HG02610 (cell line): Measurements from ENCODE around the gene TAF10.
A peak's percentile ranks its signal among the peaks of the same experiment; 100 is the strongest.

Experiments
- ATAC-seq: cut with Tn5 transposase; IDR thresholded peaks from one replicate; pipeline ENCODE4 v1.9.1; 2021; ENCODE audit warnings: mild to moderate bottlenecking, moderate library complexity; ENCODE audit not compliant: unreplicated experiment

Gene TAF10

DNA sequence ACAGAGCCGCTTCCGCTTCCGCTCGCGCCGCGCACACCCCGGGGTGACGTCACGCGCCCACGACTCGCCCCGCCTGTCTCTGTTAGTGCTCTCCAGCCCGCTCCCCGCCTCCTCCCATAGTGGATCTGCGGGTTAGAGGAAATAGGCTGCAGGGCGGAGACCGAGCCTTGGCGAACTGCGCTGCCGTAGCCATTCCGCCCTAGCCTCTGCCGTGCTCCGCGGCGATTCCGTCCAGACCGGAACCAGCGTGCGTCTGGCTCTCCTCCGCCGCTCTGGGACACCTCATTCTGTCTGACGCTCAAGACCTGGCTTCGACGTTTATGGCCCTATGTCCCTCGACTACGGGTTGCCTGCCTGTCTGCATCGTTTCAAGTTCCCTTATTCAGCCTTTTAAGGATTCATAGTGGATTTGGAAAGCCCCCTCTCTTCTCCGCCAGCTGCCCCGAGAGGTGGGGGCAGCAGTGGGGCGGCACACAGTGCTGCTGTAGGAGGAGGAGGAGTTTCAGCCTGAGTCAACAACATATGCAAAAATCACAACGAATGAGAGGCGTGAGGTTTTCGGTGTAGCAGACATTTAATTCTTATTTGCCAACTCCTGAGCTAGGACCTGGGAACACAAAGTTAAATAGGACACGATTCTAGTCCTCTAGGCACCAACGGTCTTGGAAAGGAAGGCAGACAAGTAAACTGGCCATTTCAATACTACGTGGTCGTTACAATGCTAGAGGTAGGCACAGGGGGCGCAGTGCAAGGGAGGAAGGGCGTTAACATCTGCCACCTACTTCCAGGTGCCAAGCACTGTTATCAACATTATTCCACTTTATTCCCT is at the start of gene TAF10:
TAF10 (minus strand) TSS at position 4 of the 829 bp plus-strand sequence. CDS start 27 bp downstream, outside the sequence.
- peak; percentile 86 for ATAC-seq

DNA sequence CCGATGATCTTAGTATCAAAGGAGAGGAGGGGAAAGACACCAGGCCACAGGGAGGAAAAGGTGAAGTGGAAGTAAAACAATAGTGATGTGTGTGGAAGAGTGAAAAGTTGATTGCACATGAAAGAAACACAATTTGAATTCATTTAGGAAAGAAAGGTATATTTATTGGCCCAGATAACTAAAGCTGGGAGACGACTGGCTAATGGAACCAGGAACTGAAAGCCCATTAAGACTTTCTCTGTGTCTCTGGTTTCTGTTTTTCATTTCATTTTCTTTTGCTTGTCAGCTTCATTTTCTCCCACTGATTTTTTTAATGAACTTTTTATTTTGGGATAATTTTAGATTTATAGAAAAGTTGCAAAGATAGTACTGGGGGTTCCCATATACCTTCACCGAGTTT is 48.7 kb upstream of the TAF10 start:
- ATAC-seq = no peak

DNA sequence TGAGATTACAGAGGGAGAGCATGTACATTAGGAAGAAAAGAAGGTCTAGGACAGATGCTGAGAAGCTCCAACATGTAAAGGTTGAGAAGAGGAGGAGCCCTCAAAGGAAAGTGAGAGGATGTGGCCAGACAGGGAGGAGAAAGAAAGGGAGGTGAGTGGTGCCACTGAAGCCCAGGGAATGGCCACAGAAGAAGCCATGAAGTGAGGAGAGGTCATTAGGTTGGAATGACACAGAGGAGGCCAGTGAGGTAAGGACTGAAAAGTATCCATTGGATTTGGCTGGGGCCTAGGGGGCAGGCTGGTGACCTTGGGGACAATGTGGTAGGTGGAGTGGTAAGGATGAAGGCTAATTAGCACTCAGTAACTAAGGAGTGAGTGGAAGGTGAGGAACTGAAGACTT is 46.6 kb upstream of the TAF10 start:
- no peak for ATAC-seq

DNA sequence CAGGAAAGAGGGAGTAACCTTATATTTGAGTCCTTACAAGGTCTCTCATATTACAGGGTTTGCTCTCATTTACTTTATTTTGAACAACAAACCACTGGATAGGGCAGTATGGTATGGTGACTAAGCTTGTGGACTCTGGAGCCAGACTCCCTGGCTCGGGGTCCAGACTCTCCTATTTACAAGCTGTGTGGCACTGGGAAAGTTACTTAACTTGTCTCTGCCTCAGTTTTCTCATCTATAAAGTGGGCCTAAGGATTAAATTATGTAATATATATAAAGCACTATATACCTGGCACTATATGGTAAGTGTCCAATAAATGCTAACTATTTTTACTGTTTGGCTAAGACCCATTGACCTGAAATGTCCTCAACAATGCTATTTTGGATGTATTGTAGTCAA is 45.3 kb upstream of the TAF10 start:
- no peak for ATAC-seq

DNA sequence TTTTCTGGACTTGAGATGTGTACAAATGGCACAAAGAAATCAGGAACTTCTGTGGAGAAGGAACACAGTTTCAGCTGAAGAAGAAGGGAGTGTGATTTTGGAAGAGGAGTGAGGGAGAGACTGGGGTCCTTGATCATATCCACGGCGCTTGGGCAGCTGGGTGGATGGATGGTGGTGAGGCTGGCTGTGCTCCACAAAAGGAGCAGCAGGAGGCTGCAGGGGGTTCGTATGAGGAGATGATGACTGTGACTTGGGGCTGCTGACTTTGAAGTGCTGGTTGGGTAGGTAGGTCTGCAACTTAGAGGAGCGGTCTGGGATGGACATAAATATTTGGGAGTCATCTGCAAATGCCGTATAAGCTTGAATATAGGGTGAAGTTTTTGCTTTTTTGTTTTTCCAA is 44.9 kb upstream of the TAF10 start:
- no peak for ATAC-seq

DNA sequence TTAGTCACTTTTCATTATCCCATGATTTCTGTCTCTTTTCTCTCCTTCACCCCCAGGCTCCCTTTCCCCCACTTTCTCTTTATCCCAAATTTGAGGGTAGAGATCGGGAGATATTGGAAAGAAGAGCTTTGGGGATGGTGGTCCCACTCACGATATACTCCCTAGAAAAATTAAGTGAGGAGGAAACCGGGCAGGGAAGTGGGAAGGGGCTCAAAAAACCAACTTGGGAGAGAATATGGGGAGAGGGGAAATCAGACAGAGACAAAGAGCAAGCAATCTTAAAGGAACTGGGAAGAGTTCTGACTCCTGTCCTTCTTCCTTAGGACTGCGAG is 44.5 kb upstream of the TAF10 start:
- no peak for ATAC-seq

DNA sequence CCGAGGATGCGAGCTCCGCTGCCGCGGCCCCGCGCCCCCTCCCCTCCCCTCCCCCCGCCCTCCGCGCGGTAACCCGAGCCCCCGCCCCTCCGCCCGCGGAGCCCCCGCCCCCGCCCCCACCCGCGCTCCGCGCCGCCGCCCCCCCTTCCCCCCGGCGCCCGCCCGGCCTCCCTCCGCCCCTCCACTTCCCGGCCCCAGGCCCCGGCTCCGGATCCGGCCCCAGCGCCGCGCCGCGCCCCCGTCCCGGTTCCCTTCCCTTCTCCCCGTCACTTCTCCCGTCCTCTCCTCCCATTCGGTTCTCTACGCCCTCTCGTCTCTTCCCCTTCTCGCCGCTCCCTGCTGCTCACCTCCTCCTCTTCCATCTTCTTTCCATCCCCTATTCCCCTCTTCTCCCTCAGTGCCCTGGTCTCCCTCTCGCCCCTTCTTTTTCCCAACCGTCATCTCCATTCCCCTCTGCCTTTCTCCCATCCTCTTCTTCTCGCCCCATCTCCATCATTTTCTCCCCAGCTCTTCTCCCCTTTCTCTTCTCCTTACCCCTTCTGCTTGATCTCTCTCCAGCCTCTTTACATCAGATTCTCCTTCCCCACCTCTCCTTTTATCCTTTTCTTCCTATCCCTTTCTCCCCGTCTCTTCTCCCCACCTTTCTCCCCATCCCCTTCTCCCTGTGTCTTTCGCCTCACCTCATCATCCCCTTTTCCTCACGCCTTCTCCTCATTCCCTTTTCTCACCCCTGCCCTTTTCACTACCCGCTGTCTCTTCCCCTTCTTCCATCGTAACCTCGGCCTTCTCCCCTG is 44.0 kb upstream of the TAF10 start, which contains the start of gene DCHS1:
DCHS1 (minus strand) TSS at position 20 of the 794 bp plus-strand sequence. CDS start 14,196 bp downstream, outside the sequence.
- no peak for ATAC-seq

DNA sequence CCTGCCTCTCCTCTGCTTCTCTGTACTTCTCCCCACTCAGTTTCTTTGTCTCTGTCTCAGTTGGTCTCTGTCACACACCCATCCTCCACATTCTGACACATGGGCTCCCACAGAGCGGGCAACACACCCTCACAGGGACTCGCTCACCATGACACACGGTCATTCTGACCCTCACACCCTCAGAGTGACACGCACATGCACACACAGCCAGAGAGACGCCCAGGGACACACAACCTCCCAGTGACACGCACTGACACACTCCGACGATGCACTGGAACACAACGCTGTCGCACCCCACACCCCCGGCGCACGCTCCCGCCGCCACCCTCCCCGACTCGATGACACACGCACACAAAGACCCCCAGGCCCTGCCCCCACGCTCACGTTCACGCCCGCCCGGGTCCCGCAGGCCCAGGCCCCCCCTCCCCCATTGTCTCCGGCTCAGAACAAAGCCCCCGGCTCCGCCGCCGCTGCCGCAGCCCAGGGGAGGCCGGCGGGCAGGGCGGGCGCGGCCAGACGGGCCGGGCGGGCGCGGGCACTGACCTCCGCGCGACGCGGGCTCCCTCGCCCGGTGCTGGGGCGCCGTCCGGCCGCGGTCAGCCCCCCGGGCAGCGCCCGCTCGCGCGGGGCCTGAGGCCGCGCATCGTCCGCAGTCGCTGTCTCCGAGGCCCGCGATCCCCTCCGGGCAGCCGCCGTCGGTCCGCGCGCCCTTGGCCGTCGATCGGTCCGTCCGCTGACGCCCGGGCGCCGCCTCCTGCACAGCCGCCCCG is 43.2 kb upstream of the TAF10 start:
- no peak for ATAC-seq

DNA sequence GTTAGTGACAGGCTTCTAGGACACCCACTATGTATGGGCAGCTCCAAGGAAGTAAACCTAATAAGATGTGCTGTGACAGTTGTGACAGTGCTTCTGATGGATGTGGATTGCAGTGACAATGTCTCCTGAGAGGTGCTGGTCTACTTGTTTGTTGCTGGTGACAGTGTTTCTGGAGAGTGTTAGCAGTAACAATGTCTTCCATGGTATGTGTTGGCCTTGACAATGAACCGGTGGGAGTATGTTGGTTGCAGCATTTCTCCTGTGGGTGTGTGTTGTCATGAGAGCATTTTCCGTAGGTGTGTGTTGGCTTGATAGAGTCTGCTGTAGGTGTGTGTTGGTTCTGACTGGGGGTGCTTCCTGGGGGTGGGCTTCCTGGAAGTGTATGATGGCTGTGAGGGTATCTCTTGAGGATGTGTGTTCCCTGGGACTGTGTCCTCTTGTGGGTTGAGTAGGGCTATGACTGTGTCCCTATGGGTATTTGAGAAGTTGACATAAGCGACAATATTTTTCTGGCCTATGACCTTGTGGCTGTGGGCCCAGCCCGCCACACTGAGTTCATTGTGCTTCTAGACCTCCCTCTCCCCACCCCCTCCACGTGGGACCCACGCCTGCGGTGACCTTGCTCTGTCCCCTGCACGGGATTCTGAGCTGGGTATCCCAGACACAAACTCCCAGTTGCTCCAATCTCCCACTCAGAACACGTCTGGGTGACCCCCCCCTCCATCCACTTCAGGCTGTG is 42.4 kb upstream of the TAF10 start:
- no peak for ATAC-seq

DNA sequence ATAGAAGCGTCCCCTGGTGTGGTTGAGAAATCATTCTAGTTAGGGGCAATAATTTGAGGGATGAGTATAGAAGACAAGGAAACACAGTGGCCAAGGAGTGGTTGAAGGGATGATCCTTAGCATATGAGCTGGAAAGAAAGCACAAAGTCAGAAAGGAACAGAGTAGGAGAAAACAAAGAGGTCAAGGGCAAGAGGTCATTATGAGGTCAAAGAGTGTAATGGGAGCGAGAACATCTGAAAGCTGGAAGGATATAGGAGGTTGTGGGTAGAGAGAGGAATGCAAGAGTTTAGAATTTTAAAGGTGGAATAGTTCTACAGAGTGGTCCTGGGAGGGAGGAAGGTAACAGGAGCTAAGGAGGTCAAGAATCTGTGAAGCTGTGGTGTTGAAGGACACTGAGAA is 41.6 kb upstream of the TAF10 start:
- no peak for ATAC-seq

DNA sequence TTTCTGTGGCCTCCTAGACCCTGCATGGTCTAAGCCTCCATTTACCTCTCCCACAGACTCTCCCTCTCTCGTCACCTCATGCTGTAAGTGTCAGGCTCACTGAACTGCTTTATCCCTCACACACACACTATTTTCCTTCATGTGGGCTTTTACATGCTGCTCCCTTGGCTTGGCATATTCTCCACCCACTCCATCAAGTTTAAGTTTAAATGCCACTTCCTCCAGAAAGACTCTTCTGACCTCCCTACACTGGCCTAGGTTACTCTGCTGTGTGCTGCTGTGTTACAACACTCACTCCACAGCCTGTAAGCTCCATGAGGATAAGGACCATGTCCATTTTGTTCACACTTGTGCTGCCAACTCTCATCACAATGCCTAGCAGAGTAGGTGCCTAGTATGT is 41.1 kb upstream of the TAF10 start:
- no peak for ATAC-seq

DNA sequence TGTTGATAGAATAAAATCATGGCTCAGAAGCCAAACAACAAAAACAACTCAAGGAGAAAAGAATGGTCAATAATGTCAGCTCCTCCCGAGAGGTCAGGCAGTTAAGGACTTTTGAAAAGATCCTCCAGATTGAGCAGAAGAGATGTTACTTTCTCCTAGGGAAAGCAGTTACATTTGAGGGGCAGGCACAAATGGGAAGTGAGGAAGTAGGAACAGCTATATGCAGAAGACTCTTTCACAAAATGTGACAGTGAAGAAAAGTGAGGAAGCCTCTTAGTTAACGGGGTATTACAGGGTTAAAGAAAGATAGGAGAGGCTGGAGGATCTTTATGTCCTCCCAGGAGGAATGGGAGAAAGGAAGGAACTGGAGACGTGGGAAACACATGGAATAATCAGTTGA is 40.2 kb upstream of the TAF10 start:
- no peak for ATAC-seq

DNA sequence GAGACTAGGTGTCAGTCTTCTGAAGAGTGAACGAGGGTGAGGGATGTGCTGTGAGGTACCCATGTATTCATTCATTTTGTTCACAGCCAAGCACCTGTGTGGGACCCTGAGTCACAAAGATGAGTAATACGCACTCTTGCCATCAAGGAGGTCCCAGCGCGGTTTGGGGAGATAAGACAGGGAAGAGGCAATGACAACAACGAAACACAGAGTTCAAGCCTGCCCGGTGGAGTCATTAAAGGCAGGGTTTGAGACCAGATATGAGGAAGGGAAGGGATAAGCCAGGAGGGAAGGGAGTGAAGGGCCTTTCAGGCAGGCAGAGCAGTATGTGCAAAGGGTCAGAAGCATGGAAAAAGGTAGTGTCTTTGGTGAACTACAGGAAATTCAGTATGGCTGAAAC is 39.0 kb upstream of the TAF10 start:
- ATAC-seq = no peak

DNA sequence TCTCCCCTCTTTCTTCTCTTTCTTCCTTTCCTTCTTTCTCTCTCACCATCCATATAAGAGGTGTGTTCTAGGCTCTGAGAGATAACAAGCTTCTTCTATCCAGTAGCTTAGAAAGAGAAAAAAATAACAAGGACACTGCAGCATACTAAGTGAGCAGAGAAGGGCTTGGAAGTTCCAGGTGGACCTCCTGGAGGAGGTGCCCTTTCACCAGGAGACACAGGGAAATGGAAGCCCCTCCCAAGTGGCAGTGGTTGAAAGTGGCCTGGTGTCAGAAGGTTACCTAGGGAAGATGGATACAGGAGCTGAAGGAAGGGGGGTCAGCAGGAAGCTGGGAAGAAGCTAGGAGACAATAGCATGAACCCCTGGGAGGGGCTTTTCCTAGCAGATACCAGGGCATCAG is 38.1 kb upstream of the TAF10 start:
- ATAC-seq = no peak

DNA sequence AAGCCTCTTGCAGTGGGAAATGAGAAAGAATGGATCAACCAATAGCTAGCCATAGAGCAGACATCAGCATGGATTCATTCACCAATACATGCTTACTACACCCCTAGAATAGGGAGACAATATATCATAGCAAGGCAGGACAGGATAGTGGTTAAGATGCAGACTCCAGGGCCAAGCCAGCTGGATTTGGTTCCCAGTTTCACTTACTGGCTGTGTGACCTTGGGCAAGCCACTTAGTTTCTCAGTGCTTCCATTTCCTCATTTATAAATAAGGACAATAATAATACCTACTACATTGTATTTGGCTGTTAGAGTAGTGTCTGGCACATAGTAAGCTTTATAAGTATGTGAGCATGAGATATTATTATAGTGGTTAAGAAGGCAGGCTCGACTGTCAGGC is 36.5 kb upstream of the TAF10 start:
- ATAC-seq = no peak

DNA sequence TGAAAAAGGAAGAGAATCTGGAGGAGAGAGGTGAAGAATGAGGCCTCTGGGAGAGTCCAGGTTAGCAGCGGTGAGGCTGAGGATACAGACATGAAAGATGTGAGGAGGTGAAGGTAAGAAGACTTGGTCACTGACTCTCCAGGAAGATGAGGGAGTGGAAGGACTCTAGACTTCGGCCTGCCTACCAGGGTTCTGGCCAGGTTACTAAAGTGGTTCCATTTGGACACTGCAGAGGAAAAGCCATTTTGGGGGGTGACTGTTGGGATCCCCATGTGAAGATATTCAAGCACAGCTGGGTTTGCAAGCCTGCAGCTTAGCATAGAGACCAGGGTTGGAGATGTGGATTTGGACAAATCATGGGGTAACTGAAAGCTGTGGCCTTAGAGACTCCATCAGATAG is 35.8 kb upstream of the TAF10 start:
- ATAC-seq = no peak

DNA sequence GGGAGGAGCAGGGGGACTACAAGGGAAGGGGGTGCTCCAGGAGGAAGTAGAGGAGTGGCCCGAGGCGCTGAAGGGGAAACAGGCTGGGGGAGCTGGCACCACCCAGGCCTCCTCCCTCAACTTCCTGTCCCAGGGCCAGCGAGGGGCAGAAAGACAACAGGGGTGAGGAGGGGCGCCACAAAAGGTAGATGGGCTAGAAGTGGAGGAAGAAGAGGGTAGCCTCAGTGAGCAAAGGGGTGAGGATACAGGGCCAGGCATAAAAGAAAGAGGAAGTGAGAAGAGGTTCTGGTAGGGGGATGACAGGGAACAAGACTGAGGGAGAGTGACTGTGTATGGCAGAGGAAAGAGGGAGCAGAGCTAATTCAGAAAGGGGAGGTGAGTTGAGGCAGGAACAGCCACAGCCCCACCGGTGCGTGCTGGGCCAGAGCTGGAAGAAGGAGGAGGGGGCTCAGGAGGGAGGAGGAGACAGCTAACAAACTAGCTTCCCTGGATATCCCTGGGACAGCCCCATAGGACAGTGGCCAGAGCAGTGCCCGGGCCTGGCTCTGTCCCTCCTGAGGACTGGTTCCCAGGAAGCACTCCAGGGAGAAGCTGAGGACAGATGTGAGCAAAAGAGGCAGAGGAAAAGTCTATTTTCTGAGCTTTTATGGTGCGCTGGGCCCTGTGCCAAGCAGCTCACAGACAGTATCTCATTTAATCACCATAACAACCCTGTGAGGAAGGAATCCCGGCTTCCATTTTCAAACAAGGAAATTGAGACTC is 35.1 kb upstream of the TAF10 start:
- peak; percentile 93 for ATAC-seq

DNA sequence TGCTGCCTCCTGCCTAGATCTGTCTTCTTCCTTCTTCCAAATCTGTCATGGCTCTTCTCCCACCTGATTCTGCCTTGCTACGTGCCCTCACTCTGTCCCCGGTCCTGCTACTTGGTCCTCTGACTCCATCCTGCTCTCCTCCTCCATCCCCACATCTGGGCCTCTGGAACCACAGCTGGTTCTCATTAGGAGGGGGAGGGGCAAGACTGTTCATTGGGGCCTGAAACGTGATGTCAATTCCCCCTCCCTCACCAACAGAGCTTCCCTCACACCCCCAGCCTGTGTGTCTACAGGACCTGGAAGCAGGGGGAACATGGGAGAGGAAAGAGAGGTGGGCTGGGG is 34.5 kb upstream of the TAF10 start:
- no peak for ATAC-seq

DNA sequence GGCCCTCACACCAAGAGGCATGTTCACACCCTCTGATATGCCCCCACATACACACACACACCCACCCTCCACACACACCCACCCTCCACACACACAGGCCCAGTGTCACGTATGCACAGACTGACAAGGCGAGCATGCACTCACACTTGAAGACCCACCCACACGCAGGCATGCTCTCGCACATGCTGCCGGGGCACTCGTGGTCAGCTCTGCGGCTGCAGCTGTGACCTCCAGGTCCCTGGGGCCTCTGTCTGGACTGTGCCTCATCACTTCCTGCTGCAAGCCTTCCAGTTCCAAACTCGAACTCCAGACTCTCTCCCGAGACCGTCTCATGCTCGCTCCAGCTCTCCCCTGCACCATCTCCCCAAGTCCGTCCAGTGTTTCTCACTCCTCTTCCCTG is 34.1 kb upstream of the TAF10 start:
- ATAC-seq = peak; percentile 38

DNA sequence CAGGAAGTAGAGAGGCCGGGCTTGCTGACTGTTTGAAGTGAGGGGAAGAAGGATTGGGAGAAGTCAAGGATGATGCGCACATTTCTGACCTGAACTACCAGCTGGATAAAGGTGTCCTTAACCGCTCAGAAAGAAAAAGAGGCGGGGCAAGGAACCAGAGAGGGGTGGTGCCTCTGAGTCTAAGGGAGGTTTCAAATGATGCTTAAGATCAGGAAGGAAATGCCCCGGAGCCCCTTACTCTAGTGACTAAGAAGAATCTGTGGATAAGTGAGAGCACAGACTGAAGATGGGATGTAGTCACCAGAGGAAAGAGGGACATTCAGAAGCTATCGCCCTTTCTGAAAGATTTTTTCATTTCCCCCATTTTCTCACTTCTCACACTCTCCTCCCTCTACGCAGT is 30.9 kb upstream of the TAF10 start:
- no peak for ATAC-seq
